ENCODE data around the gene CD74.

DNA sequence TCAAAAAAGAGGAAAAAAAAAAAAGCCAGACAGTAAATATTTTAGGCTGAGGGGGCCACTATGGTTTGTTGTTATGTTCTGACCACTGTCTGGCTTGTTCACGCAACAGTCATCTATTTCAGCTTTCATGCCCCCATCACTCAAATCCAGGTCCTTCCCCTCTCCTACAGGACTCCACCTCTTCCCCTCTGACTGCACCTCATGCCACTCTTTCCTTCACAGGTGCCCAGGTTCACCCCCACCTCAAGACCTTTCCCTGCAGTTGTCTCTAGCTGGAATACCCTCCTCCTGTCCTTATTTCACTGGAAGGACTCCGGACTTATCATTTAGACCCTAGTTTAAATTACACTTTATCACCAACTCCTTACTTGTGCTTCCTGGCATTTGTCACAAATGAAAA lies 33.4 kb upstream of the CD74 start:
- TF ChIP-seq, protein P1, sequence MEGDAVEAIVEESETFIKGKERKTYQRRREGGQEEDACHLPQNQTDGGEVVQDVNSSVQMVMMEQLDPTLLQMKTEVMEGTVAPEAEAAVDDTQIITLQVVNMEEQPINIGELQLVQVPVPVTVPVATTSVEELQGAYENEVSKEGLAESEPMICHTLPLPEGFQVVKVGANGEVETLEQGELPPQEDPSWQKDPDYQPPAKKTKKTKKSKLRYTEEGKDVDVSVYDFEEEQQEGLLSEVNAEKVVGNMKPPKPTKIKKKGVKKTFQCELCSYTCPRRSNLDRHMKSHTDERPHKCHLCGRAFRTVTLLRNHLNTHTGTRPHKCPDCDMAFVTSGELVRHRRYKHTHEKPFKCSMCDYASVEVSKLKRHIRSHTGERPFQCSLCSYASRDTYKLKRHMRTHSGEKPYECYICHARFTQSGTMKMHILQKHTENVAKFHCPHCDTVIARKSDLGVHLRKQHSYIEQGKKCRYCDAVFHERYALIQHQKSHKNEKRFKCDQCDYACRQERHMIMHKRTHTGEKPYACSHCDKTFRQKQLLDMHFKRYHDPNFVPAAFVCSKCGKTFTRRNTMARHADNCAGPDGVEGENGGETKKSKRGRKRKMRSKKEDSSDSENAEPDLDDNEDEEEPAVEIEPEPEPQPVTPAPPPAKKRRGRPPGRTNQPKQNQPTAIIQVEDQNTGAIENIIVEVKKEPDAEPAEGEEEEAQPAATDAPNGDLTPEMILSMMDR (IDR thresholded peaks at IDR 0.05; ENCODE audit: insufficient read depth, low read length, poor library complexity, severe bottlenecking) = no peak
- TF ChIP-seq EZH2phosphoT487 (conservative IDR thresholded peaks at IDR 0.05; ENCODE audit: low read length) = no peak

Data from SU-DHL-6 (cell line).